Retinal pigment epithelial cell (primary cell): ENCODE data around the gene NUDT22.

ENCODE experiments used
- DNase-seq: peaks from one replicate; pipeline ENCODE4 v3.0.0-alpha.2; 2010; ENCODE audit warnings: low read depth
- H3K4me3 ChIP-seq: 2 replicates; pipeline ENCODE4 v1.5.1; 2011; ENCODE audit warnings: mild to moderate bottlenecking, low read length, control low read depth, moderate library complexity
- TF ChIP-seq, protein P1 (sequence below): conservative IDR thresholded peaks from 2 replicates; pipeline ENCODE4 v1.5.1; 2011; ENCODE audit warnings: low read depth, low read length, control low read depth, inconsistent platforms

The NUDT22 gene

DNA sequence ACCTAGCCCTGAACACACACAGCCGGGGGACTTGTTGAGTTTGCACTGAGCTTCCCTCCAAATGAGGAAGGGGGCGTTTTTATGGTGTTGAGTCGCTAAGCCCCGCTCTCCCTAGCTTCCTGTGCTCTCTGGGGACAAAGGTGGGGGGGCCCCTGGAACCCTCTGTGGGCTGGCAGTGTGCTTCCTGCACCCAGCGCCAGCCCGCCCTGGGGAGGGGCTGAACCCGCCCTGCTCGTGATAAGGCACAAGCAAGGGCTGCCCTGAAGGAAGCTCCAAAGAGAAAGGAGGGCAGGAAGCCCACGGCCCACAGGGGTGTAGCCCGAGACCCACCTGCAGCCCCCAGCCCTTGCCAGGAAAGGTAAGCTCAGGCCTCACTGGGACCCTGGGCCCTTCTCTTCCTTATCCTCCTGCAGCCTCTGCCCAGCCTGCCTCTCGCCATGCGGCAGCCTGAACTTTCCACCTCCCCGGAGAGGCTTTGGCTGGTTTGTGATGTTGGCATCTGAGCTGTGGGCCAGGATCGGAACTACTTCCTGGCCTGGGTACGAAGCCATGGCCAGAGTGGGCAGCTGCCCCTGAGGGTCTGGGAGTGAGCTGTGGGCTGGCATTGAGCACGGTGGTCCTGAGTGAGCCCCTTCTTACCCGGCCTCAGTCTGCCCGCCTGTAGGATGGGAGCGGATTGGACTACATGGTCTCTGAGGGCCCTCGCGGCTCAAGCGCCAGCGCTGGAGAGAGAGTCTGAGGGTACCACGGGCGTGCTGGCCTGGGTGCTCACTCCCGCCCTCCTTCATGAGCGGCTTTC is 19.4 kb upstream of the NUDT22 start, which contains the start of gene FERMT3:
TSS of gene FERMT3 (plus strand) at position 265 of the 799 bp plus-strand sequence. CDS start 644 bp downstream, outside the sequence.
- no peak for DNase-seq
- TF ChIP-seq, protein P1, sequence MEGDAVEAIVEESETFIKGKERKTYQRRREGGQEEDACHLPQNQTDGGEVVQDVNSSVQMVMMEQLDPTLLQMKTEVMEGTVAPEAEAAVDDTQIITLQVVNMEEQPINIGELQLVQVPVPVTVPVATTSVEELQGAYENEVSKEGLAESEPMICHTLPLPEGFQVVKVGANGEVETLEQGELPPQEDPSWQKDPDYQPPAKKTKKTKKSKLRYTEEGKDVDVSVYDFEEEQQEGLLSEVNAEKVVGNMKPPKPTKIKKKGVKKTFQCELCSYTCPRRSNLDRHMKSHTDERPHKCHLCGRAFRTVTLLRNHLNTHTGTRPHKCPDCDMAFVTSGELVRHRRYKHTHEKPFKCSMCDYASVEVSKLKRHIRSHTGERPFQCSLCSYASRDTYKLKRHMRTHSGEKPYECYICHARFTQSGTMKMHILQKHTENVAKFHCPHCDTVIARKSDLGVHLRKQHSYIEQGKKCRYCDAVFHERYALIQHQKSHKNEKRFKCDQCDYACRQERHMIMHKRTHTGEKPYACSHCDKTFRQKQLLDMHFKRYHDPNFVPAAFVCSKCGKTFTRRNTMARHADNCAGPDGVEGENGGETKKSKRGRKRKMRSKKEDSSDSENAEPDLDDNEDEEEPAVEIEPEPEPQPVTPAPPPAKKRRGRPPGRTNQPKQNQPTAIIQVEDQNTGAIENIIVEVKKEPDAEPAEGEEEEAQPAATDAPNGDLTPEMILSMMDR = no peak
- no peak within 1 kb of the TSS for H3K4me3 ChIP-seq

DNA sequence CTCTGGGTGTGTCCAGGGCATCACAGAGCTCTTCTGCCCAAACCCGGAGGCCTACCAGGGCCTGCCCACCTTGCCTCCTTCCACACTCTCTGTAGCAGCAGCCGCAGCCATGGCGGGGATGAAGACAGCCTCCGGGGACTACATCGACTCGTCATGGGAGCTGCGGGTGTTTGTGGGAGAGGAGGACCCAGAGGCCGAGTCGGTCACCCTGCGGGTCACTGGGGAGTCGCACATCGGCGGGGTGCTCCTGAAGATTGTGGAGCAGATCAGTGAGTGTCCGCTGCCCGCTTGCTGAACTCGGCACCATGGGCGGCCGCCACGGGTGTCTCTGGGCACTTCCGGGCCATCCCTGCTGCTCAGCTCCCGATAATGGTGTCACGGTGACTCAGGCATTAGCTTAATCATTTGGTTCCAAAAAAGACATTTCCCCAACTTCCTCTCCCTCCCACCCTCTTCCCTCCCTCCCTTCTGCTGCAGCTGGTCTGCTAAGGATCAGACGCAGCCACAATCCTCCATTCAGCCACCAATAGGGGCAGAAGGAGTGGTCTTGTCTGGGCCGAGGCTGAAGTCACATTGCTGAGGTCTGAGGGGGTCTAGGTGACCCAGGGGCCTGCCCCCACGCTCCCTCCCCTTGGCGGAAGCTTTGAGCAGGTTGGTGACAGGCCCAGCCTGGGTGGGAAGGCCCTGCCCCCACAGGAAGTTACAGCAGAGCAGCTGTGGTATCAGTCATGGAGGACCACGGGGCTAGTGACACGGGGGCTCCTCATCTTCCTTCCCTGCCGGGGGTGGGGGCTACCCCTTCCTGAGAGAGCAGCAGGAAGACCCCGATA is 18.6 kb upstream of the NUDT22 start:
- no peak overlapping the region for H3K4me3 ChIP-seq
- no peak for DNase-seq
- TF ChIP-seq, protein P1 = no peak

DNA sequence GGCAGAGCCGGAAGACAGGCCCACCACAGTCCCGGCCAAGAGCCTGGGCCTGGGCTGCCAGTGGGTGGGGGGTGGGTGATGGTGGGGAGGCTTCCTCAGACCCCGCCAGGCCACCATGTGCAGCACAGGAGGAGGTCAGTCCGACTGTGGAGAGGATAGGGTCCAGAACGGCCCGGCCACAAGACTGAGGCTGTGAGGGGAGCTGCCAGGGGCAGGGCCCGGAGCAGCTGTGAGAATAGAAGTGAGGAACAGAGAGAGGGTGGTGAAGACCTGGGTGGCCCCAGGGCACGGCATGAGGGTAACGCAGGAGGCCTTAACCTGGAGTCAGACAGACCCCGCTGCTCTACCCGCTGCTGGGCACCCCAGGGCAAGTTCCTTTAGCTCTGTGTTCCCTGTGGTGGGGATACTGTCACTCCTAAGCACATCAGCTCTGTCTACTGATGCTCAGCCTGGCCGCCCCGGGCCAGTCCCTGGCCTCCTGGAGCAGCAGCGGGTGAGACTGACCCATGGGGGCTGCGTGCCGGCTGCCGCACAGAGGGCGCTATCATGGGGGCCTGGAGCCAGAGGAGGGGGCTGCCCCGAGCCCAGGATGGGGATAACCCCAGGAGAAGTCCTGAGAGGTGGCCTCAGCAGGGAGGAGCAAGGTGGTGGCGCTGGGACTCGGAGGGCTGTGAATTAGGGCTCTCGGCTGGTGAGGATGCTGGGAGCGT is 17.8 kb upstream of the NUDT22 start:
- no peak overlapping the region for H3K4me3 ChIP-seq
- TF ChIP-seq, protein P1 = no peak
- DNase-seq = no peak

DNA sequence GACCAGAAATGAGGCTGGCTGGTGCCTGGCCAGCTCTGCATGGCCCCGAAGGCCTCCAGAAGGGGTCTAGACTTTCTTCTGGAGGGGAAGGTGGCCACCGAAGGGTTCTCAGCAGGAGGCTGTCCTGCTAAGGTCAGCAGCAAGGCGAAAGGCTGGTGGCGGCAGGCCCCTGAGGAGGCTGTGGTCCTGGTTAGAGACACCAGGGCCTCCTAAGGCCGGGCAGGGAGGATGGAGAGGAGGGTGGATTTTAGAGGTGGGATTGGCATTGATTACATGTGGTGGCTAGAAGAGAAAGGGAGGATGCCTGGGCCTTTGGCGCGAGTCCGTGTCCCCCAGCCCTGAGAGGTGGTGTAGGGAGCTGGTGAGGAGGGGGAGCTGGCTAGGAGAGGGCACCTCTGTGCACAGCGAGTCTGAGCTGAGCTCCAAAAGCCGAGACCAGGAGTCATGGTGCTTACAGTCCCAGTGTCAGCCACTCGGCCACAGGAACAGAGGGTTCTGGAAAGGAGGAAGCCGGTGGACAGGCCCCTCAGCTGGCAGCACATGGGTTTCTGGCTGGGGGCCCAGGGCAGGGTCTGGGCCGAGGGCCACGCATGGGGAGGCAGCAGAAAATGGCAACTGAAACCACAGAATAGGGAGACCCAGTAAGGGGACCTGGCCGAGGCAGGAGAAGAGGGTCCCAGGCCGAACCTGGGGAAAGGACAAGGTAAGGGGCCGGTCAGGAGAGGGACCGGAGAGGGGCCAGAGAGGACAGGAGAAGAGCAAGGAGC is 17.1 kb upstream of the NUDT22 start:
- no peak overlapping the region for H3K4me3 ChIP-seq
- TF ChIP-seq, protein P1 = no peak
- DNase-seq = no peak

DNA sequence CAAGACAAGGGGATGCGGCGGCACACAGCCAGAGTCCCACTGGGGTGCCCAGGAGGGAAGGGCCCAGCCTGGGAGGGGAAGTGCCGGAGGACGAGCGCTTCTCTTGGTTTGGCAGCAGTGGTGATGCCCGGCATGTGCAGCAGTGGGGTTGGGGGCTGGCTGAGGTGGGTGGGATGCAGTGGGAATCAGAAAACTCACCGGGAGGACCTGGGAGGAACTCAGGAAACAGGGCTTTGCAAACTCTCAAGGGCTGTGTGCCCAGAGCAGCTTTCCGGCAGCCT is 16.6 kb upstream of the NUDT22 start:
- H3K4me3 ChIP-seq = no peak overlapping the region
- no peak for DNase-seq
- TF ChIP-seq, protein P1 = no peak

DNA sequence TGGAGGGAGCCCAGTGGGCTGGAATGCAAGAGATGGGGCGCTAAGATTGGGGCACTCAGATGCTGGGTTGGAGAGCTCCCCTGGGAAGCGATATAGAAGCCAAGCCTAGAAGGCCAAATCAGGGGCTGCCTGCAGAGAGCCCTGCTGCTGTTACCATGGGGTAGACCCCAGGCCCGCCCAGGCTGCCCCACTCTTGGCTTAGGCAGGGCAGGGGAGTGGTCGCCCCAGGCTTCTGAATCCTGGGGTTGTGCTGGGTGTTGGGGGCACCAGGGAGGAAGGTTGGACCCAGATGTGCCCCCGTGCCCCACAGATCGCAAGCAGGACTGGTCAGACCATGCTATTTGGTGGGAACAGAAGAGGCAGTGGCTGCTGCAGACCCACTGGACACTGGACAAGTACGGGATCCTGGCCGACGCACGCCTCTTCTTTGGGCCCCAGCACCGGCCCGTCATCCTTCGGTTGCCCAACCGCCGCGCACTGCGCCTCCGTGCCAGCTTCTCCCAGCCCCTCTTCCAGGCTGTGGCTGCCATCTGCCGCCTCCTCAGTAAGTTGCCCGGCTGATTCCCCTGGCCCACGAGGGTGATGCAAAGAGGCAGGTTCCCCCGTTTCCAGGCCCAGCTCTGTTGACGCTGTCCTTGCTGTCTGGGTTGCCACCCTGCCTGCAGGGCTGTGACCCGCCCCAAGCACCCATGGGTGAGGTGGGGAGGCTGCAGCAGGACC is 15.6 kb upstream of the NUDT22 start:
- no peak for DNase-seq
- TF ChIP-seq, protein P1 = no peak
- no peak overlapping the region for H3K4me3 ChIP-seq
